LoVo (cell line): ENCODE results near the gene RPUSD3.
"Not testable (repeated sequence)": the region's sequence is repeated elsewhere in the genome, so short reads cannot be mapped to it uniquely, and the experiment has no call there.

Experiments
- DNase-seq: peaks from one replicate; pipeline ENCODE4 v3.0.0-alpha.2; 2016; ENCODE audit warnings: low spot score

Gene RPUSD3, protein sequence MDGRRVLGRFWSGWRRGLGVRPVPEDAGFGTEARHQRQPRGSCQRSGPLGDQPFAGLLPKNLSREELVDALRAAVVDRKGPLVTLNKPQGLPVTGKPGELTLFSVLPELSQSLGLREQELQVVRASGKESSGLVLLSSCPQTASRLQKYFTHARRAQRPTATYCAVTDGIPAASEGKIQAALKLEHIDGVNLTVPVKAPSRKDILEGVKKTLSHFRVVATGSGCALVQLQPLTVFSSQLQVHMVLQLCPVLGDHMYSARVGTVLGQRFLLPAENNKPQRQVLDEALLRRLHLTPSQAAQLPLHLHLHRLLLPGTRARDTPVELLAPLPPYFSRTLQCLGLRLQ

GRCh38 chr3:9843715-9844438, at the start of gene RPUSD3:
Gene RPUSD3, minus strand, starts transcription at chr3:9844008. Its CDS starts 18 bp downstream, at chr3:9843990.
- peak; percentile 93 for DNase-seq

- no peak for DNase-seq
Observed at GRCh38 chr3:9891072-9891622, 47.3 kb upstream of the RPUSD3 start.

- DNase-seq: peak; percentile 87
Observed at GRCh38 chr3:9890249-9891071, 46.7 kb upstream of the RPUSD3 start, which contains the start of gene JAGN1. Gene JAGN1, plus strand, starts transcription at chr3:9890610. Its CDS starts 113 bp downstream, at chr3:9890723.

- DNase-seq: no peak
Observed at GRCh38 chr3:9889405-9889804, 45.6 kb upstream of the RPUSD3 start.

- no peak for DNase-seq
Observed at GRCh38 chr3:9888540-9888939, 44.7 kb upstream of the RPUSD3 start.

DNA sequence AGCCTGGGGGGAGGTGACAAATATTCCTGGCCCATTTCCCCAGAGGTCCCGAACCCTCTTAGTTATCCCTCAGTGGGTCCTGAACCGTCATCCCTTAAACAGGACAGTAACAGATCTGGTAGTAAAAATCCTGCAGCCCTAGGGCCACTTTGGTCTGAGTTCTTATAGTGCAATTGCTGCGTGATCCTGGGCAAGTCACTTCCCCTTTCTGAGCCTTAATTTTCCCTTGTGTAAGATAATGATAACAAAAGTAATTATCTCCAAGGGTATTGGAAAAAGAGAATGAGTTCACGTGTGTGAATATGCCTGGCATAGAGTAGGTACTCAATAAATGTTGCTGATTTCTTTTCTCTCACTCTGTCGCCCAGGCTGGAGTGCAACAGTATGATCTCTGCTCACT, 43.7 kb upstream of the RPUSD3 start:
- DNase-seq: no peak

DNA sequence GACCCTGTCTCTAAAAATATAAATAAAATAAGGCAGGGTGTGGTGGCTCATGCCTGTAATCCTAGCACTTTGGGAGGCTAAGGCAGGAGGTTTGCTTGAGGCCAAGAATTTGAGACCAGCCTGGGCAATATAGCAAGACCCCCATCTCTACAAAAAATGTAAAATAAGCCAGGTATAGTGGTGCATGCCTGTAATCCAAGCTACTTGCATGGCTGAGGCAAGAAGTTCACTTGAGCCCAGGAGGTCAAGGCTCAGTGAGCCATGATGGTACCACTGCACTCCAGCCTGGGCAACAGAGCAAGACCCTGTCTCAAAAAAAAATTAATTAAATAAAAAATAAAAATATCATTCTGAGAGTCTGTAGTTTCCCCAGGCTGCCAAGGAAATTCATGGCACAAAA, 42.5 kb upstream of the RPUSD3 start:
- DNase-seq: no peak

DNA sequence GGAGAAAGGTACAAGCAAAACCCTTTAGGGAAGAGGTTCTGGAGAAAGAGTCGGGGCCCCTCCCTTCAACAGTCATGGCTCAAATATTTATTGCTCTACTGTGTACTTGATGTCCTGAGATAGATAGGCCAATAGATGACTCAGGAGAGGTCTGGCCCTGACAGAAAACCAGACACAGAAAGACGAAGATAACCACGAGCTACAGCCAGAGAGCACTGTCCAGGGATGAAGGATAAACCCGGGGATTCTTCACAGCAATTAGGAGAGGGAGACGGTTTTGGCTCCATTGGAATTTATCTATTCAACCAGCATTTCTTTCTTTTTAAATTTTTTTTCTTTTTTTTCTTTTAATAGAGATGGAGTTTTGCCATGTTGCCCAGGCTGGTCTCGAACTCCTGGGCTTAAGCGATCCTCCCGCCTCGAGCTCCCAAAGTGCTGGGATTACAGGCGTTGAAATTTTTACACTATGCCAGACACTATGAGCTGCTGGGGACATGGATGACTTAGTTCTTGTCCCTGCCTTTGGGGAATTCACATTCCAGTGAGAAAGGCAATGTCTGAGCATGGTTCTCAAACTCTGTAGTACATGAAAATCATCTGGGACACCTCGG, 40.9 kb upstream of the RPUSD3 start:
- peak; percentile 95 for DNase-seq

DNA sequence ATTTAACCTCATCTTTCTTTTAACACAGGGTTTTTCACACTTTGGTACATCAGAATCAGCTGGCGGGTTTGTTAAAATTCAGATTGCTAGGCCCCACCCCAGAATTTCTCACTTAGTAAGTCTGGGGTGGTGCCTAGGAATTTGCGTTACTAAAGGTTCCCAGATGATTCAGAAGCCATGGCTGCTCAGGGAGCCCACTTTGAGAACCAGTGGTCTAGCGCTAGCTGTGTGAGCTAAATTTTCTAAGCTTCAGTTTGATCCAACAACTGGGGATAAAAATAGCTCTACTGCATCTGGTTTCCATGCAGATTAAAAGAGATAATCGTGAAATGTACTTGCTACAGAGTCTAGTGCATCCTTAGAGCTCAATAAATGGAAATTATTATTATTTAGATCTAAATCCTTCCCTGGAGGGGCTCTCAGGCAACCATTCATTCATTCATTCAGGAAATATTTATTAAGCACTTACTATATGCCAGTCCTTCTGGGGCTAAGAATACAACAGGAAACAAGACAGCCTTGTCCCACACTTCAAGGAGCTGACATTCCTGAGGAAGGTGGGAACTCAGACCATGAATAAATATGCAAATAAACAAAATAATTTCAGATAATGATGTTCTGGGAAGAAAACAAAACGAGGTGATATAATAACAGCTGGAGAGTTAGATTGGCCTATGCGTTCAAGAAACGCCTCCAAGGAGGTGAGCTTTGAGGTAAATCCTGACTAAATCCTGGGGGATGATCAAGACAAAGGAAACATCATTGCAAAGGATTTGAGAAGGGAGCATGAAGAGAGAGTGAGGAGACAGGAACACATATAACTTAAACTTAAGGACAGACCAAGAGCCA, 40.1 kb upstream of the RPUSD3 start:
- no peak for DNase-seq

GRCh38 chr3:9881441-9881840, 37.6 kb upstream of the RPUSD3 start:
- no peak for DNase-seq

GRCh38 chr3:9879830-9880549, 36.2 kb upstream of the RPUSD3 start, which contains the start of gene CIDEC:
Gene CIDEC, minus strand, starts transcription at chr3:9880253. Its CDS starts 1,767 bp downstream, at chr3:9878486.
- DNase-seq: no peak

GRCh38 chr3:9878700-9879099, 34.9 kb upstream of the RPUSD3 start:
- peak; percentile 77 for DNase-seq

GRCh38 chr3:9876991-9877390, 33.2 kb upstream of the RPUSD3 start:
- DNase-seq: no peak

DNA sequence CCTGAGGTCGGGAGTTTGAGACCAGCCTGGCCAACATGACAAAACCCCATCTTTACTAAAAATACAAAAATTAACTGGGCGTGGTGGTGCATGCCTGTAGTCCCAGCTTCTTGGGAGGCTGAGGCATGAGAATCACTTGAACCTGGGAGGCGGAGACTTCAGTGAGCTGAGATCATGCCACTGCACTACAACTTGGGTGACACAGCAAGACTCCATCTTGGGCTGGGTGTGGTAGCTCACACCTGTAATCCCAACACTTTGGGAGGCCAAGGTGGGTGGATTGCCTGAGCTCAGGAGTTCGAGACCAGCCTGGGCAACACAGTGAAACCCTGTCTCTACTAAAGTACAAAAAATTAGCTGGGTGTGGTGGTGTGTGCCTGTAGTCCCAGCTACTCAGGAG, 32.4 kb upstream of the RPUSD3 start:
- not testable (repeated sequence) for DNase-seq

GRCh38 chr3:9875448-9875847, 31.6 kb upstream of the RPUSD3 start:
- DNase-seq: no peak

DNA sequence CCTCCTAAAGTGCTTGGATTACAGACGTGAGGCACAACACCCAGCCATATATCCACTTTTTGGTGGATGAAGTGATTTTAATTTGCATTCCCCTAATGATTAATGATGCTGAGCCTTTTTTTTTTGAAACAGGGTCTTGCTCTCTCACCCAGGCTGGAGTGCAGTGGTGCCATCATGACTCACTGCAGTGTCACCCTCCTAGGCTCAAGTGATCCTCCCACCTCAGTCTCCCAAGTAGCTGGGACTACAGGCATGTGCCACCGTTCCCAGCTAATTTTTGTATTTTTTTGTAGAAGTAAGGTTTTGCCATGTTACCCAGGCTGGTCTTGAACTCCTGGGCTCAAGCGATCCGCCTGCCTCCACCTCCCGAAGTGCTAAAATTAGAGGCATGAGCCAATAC, 28.3 kb upstream of the RPUSD3 start:
- DNase-seq: not testable (repeated sequence)

DNA sequence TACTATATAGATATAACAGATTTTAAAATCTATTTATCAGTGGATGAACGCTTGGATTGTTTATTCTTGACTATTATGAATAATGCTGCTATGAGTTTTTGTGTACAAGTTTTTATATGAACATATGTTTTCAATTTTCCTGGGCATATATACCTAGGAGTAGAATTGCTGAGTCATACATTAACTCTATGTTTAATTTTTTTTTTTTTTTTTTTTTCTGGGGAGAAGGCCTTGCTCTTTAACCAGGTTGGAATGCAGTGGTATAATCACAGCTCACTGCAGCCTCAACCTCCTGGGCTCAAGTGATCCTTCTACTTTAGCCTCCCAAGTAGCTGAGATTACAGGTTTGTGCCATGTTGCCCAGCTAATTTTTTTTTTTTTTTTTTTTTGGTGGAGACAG, 27.2 kb upstream of the RPUSD3 start:
- peak; percentile 18 for DNase-seq

DNA sequence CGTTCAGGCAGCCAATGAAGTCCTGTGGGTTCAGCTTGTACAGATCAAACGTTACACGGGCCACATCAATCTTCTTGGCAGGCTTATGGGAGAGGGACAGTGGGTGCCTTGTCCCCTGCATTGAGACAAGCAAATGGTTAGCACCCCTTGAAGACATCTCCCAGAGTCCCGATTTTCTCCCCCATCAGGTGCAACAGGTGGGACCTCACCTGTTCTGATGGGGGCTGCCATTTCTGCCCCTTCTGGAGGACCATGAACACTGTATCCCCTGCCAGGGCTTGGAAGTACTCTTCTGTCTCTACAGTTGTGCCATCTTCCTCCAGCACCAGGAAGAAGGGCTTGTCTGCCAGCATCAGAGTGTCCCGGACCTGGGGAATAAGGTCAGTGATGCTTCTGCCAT, 26.1 kb upstream of the RPUSD3 start:
- no peak for DNase-seq

- DNase-seq: no peak
Observed at GRCh38 chr3:9867106-9867505, 23.3 kb upstream of the RPUSD3 start.

- DNase-seq: no peak
Observed at GRCh38 chr3:9866639-9867038, 22.8 kb upstream of the RPUSD3 start.
